HEK293 (cell line): ENCODE data around the gene PIGBOS1.

ENCODE experiments used
- GLIS1 ChIP-seq: fragments of 450-650 bp; formaldehyde crosslinking; IDR thresholded peaks from 2 replicates; pipeline ENCODE4 v1.5.1; 2016; ENCODE audit warnings: missing biosample characterization, missing genetic modification characterization
- ZNF558 ChIP-seq: fragments of 450-650 bp; formaldehyde crosslinking; IDR thresholded peaks from 2 replicates; pipeline ENCODE4 v1.5.1; 2016; ENCODE audit warnings: missing biosample characterization, missing genetic modification characterization
- ZNF670 ChIP-seq: fragments of 450-650 bp; formaldehyde crosslinking; IDR thresholded peaks from 2 replicates; pipeline ENCODE4 v1.5.1; 2016; ENCODE audit warnings: missing biosample characterization, missing genetic modification characterization, low read depth
- ZNF747 ChIP-seq: fragments of 450-650 bp; formaldehyde crosslinking; IDR thresholded peaks from 2 replicates; pipeline ENCODE4 v1.5.1; 2016; ENCODE audit warnings: missing biosample characterization, missing genetic modification characterization
- ZSCAN30 ChIP-seq: fragments of 450-650 bp; IDR thresholded peaks from 2 replicates; pipeline ENCODE4 v1.5.1; 2018; ENCODE audit warnings: missing biosample characterization, mild to moderate bottlenecking, missing genetic modification characterization, moderate library complexity
- TF ChIP-seq, protein P1 (sequence below): fragments of 450-650 bp; formaldehyde crosslinking; conservative IDR thresholded peaks from 2 replicates; pipeline ENCODE4 v1.5.1; 2016; ENCODE audit warnings: low read depth, missing biosample characterization, missing genetic modification characterization
- TF ChIP-seq, protein P2 (sequence below): fragments of 450-650 bp; formaldehyde crosslinking; IDR thresholded peaks from 2 replicates; pipeline ENCODE4 v1.5.1; 2016; ENCODE audit warnings: missing biosample characterization, missing genetic modification characterization

DNA sequence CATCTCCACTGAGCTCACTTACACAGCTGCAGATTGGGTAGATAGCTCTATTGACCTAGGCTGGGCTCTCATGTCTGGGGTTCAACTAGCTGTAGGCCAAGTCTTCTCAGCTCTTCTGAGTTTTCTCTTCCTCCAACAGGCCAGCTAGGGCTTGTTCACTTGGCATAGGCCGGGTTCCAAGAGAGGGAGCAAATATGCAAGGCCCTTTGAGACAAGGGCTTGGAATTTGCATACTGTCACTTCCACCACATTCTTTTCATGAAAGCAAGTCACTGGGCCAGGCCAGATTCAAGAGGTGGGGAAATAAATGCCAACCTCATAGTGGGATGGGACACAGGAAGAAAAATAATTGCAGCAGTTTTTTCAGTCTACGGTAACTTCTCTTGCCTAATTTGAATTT lies 25.3 kb upstream of the PIGBOS1 start:
- TF ChIP-seq GLIS1 (tag by site-specific recombination) (no peak), ZNF747 (tag by site-specific recombination) (no peak), ZNF558 (tag by site-specific recombination) (no peak), ZSCAN30 (tag by site-specific recombination) (no peak), ZNF670 (tag by site-specific recombination) (no peak)
- TF ChIP-seq, protein P1, sequence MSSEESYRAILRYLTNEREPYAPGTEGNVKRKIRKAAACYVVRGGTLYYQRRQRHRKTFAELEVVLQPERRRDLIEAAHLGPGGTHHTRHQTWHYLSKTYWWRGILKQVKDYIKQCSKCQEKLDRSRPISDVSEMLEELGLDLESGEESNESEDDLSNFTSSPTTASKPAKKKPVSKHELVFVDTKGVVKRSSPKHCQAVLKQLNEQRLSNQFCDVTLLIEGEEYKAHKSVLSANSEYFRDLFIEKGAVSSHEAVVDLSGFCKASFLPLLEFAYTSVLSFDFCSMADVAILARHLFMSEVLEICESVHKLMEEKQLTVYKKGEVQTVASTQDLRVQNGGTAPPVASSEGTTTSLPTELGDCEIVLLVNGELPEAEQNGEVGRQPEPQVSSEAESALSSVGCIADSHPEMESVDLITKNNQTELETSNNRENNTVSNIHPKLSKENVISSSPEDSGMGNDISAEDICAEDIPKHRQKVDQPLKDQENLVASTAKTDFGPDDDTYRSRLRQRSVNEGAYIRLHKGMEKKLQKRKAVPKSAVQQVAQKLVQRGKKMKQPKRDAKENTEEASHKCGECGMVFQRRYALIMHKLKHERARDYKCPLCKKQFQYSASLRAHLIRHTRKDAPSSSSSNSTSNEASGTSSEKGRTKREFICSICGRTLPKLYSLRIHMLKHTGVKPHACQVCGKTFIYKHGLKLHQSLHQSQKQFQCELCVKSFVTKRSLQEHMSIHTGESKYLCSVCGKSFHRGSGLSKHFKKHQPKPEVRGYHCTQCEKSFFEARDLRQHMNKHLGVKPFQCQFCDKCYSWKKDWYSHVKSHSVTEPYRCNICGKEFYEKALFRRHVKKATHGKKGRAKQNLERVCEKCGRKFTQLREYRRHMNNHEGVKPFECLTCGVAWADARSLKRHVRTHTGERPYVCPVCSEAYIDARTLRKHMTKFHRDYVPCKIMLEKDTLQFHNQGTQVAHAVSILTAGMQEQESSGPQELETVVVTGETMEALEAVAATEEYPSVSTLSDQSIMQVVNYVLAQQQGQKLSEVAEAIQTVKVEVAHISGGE (tag by site-specific recombination): no peak
- TF ChIP-seq, protein P2, sequence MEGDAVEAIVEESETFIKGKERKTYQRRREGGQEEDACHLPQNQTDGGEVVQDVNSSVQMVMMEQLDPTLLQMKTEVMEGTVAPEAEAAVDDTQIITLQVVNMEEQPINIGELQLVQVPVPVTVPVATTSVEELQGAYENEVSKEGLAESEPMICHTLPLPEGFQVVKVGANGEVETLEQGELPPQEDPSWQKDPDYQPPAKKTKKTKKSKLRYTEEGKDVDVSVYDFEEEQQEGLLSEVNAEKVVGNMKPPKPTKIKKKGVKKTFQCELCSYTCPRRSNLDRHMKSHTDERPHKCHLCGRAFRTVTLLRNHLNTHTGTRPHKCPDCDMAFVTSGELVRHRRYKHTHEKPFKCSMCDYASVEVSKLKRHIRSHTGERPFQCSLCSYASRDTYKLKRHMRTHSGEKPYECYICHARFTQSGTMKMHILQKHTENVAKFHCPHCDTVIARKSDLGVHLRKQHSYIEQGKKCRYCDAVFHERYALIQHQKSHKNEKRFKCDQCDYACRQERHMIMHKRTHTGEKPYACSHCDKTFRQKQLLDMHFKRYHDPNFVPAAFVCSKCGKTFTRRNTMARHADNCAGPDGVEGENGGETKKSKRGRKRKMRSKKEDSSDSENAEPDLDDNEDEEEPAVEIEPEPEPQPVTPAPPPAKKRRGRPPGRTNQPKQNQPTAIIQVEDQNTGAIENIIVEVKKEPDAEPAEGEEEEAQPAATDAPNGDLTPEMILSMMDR: no peak
